Ammon's horn (tissue), 1 donor: ENCODE results near the gene CHD5.

ENCODE experiments used
- DNase-seq: peaks from one replicate; pipeline ENCODE4 v3.0.0-alpha.2; 2016; ENCODE audit warnings: low spot score

Gene CHD5

GRCh38 chr1:6174621-6175410 lies 5.3 kb downstream of the CHD5 start:
- no peak for DNase-seq

GRCh38 chr1:6172549-6172948 lies 7.6 kb downstream of the CHD5 start:
- DNase-seq, result no peak

GRCh38 chr1:6171548-6172124 lies 8.5 kb downstream of the CHD5 start:
- DNase-seq, result no peak

- peak; percentile 54 for DNase-seq
Observed at GRCh38 chr1:6170742-6171201, 9.3 kb downstream of the CHD5 start.

- no peak for DNase-seq
Observed at GRCh38 chr1:6170116-6170741, 9.9 kb downstream of the CHD5 start.

DNA sequence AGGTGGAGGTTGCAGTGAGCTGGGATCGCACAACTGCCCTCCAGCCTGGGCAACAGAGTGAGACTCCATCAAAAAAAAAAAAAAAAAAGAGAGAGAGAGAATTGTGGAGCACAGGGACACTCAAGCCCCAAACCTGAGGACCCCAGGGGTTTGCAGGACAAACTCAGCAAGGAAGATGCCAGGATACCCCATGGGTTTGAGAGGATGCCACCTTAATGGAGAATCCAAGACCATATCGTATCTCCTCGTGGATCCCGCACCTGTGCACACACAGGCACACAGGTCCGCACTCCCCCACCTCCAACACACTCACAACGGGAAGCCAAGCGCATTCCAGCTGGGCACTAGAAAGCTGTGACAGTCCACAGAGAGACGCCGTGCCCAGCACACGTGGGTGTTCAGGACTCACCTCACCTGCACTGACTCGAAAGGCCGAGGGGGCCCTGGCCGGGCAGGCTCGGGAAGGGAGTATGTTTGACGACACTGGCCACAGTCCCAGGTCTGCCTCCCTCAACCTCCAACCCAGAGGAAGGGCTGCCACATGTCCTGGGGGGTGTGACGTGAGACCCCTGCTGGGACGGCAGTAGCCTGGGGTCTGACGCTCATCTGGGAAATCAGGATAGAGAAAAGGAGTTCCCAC lies 11.1 kb downstream of the CHD5 start:
- no peak for DNase-seq

GRCh38 chr1:6167391-6168303 lies 12.5 kb downstream of the CHD5 start:
- DNase-seq, result peak; percentile 60

DNA sequence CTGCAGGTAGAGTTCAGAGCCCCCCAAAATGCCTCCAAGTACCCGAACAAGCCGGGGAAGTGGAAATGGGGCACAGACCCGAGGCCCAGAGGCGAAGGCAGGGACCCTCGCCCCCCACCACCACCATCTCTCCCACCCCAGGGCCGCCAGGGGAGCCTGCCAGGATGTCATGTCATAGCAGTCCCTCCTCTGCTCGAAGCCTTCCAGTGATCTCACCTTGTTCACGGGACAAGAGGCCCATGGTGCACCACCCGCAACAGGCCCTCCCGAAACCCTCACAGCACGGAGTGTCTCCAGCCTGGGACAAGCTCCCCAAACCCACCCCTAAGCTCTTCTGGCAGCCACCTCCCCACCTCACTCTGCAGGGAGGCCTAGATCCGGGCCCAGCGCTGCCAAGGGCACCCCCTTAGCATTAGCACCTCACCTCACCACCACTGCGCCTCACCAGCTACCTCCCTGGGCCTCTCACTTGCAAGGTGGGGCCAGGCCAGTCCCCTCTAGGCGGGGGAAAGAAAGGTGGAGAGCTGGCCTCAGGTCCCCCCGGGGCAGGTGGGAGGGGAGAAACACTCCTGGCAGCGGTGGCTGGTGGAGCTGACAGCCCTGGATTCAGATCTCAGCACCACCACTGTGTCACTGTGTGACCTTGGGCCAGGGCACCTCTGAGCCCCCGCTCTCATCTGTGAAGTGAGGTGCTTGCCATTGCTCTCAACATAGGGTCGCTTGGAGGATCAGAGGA lies 13.3 kb downstream of the CHD5 start:
- DNase-seq, result no peak

DNA sequence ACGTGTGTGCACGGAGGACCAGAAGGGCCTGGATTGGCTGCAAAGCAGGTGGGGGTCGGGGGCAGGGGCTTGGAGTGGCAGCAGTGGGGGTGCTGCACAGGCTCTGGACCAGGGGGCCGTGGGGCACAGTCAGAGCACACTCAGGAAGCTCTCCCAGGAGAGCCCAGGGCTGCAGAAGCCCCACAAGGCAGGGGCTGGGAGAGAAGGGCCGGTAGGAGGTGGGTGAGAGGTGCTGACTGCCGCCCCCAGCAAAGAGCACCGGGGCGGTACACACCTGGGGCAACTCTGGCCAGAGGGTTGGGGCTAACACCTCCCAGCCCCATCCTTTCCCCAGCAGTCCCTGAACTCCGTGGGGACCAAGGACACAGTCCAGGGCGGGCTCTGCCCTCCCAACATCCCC lies 13.9 kb downstream of the CHD5 start:
- DNase-seq, result no peak

- no peak for DNase-seq
Observed at GRCh38 chr1:6165441-6165985, 14.6 kb downstream of the CHD5 start.

GRCh38 chr1:6165027-6165426 lies 15.1 kb downstream of the CHD5 start:
- DNase-seq, result no peak

DNA sequence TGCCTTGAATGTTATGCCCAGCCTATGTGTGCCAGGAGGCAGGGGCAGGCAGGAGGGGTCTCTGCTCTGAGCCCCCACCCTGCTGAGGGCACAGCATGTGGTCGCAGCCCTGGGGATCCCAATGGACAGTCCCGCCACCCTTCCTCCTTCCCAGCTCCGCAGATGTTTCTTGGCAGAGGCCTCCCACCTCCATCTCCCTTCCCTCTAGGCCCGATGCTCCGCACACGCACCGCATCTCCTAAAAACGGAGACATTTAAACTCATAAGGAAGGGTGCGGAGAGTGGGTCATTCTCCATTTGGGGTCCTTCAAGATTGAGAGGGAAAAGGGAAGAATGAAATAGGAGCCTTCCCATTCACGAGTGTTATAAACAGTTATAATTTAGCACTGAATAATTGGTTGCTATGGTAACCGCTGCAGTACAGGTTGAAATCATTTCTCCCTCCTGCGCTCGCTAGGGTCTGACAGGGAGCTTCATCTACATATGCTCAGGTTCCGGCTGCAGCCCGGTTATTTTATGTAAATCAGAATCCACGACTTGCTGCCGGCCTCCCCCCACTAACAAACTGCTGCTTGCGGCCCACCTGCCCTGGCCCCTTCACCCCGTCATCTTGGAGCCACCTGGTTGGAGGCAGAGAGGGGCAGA lies 16.0 kb downstream of the CHD5 start:
- DNase-seq, result peak; percentile 58

- DNase-seq, result no peak
Observed at GRCh38 chr1:6163191-6163972, 16.7 kb downstream of the CHD5 start.

GRCh38 chr1:6162773-6163172 lies 17.3 kb downstream of the CHD5 start:
- no peak for DNase-seq

GRCh38 chr1:6162341-6162740 lies 17.8 kb downstream of the CHD5 start:
- DNase-seq, result no peak

DNA sequence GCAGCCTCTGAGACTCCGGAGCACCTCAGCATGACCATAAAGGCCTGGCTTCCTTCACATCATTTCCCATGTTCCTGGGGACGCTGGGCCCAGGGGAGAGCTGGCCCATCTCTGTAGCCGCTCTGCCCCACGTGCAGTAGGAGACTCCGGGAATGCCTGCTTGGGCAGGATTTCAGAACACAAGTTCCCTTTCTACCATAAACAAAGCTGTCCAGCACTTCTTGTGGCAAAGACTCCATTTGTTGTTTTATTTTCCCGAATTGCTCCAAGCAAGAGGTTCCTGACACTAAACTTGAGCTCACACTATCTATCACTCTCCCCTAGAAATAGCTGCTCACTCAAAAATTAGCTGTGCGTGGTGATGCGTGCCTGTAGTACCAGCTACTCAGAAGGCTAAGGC lies 21.9 kb downstream of the CHD5 start:
- DNase-seq, result no peak

DNA sequence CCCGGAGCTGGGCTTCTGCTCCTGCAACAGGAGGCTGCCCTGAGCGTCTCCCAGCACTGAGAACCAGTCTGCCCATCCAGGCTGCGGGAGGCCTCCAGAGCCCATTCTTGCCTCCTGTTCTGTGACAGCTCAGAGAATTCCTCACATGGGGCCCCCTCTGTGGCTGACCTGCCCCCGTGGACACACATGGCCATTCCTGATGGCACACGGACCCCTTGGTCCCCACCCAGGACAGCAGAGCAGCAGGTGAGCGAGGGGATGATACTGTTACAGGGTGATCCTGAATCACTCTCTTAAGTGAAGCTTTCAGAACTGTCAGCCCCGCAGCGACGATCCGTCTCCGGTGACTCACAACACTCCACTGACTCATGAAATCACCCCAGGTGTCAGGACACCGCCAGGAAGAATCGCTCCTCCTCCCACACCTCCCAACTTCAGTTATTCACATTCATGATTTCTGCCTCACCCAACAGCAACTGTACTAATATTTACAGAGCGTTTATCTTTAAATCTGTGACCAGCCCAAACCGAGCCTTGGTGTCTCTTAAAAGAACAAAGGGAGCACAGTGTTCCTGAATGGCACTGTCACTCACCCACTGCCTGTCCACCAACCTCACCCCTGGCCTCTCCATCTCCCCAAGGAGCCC lies 22.5 kb downstream of the CHD5 start:
- peak; percentile 72 for DNase-seq

- DNase-seq, result no peak
Observed at GRCh38 chr1:6157132-6157527, 23.0 kb downstream of the CHD5 start.
